Measurements from ENCODE around the gene LSM12. TPM values are rescaled to one million over a fixed set of nuclear protein-coding genes. Genes with fewer than 3 reads are reported as not detected.

LSM12 gene
- total and polyA plus RNA-seq, 2 of the 8 experiments (the other 6 are each of a cell fraction or from before 2014, with no cell fraction given): 69.8 to 142 TPM

DNA sequence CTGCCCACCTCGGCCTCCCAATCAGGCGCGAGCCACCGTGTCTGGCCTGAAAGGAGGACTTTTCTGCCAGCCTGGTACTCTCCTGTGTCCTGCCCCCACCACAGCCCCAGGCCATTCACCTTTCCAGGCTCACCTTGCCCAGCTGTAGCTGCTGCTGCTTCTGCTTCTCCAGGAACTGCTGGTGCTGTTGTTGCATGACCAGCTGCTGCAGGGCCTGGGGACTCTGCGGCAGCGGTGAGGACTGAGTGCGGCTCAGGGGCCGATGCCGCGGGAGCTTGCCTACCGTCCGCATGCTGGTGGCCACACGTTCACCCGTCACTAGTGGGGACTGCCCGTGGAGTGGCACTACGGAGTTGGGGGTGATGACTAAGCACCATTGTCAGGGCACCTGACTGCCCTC lies 21.8 kb upstream of the LSM12 start (continued):
- TF ChIP-seq EP300 (IDR thresholded peaks at IDR 0.05; ENCODE audit: borderline replicate concordance in 1 of 2, low read depth in 2 of 2, low read length in 2 of 2): no peak
- no peak for TF ChIP-seq POU5F1 (IDR thresholded peaks at IDR 0.05; ENCODE audit: low read depth, low read length)

Measured in H1 (cell line).